HCT116 (cell line): ENCODE results near the gene NAV1. TPM values are rescaled to one million over a fixed set of nuclear protein-coding genes. Genes with fewer than 3 reads are reported as not detected.

ENCODE experiments used
- ATAC-seq: fragments of 200-7000 bp; cut with Tn5 transposase; 2 replicates; pipeline ENCODE4 v1.9.1; 2020; ENCODE audit warnings: mild to moderate bottlenecking, moderate library complexity
- BruUV-seq: library from RNA; stranded (reverse); fragments of 400-500 nt; replicated peaks from 2 replicates; lab custom pipeline; 2021; lab: Mats Ljungman, UMichigan
- CTCF ChIA-PET: fragments of 300-600 bp; sonication (Branson Sonifier 250); formaldehyde crosslinking; loops from one replicate; lab custom pipeline; 2021; ENCODE audit warnings: antibody characterized with exemption; lab: Charles Lee
- POLR2A ChIA-PET: fragments of 300-600, 350-600 bp; sonication (Branson Sonifier 250); formaldehyde crosslinking; loops from one replicate; lab custom pipeline; 2021; ENCODE audit warnings: antibody characterized with exemption; lab: Charles Lee
- RAD21 ChIA-PET, 2 experiments: fragments of 300-600 bp; sonication (Branson Sonifier 250); formaldehyde crosslinking; loops; one replicate each; lab custom pipeline; 2023; ENCODE audit warnings: low total read pairs in 2 of 2; ENCODE audit not compliant: uncharacterized antibody in 2 of 2, unreplicated experiment in 2 of 2, low non-redundant PET in 1 of 2; lab: Charles Lee
- DNase-seq: peaks from one replicate; pipeline ENCODE4 v3.0.0-alpha.2; 2010; ENCODE audit warnings: low read depth, low spot score
- H2AFZ ChIP-seq: fragments of 200-600 bp; shearing (Covaris generic), sonication (generic); 2 replicates; pipeline ENCODE4 v1.6.1; 2017; ENCODE audit warnings: low read depth, mixed run types, mixed read lengths, antibody characterized with exemption, low read length; ENCODE audit not compliant: poor library complexity, severe bottlenecking
- H3K27ac ChIP-seq: 2 replicates; pipeline ENCODE4 v1.5.1; 2012; ENCODE audit warnings: low read depth, low read length
- H3K27me3 ChIP-seq: fragments of 200-600 bp; sonication (generic); 2 replicates; pipeline ENCODE4 v1.6.1; 2016; ENCODE audit warnings: mixed run types, low read length, mixed read lengths; ENCODE audit not compliant: insufficient read depth
- H3K36me3 ChIP-seq, 2 experiments: fragments of 200-500 bp in 1 of 2; fragments of 200-600 bp in 1 of 2; sonication (Bioruptor generic) in 1 of 2; sonication (generic) in 1 of 2; 2 replicates each; pipeline versions ENCODE4 v1.5.1 to v1.6.1; 2014 to 2016; ENCODE audit warnings: low read length in 2 of 2, inconsistent platforms in 1 of 2, mixed read lengths in 1 of 2, mixed run types in 1 of 2; ENCODE audit not compliant: insufficient read depth in 2 of 2, control insufficient read depth in 1 of 2
- H3K4me1 ChIP-seq, 2 experiments: fragments of 200-600 bp in 1 of 2; sonication (generic) in 1 of 2; 2 replicates each; pipeline versions ENCODE4 v1.5.1 to v1.6.1; 2012 to 2017; ENCODE audit warnings: low read length in 2 of 2, inconsistent platforms in 1 of 2, mild to moderate bottlenecking in 1 of 2, mixed read lengths in 1 of 2, mixed run types in 1 of 2, moderate library complexity in 1 of 2; ENCODE audit not compliant: insufficient read depth in 2 of 2, control insufficient read depth in 1 of 2
- H3K4me2 ChIP-seq: fragments of 200-600 bp; sonication (generic); 2 replicates; pipeline ENCODE4 v1.6.1; 2017; ENCODE audit warnings: mixed run types, low read length, mixed read lengths
- H3K4me3 ChIP-seq, 2 experiments: fragments of 200-600 bp in 1 of 2; sonication (generic) in 1 of 2; replicated peaks in 1 of 2; 2 replicates each; pipeline ENCODE4 v1.5.1; 2011 to 2016; ENCODE audit warnings: low read length in 2 of 2, control low read depth in 1 of 2, low read depth in 1 of 2, mild to moderate bottlenecking in 1 of 2, mixed read lengths in 1 of 2, mixed run types in 1 of 2
- H3K79me2 ChIP-seq: fragments of 200-600 bp; sonication (generic); 2 replicates; pipeline ENCODE4 v1.6.1; 2017; ENCODE audit warnings: mild to moderate bottlenecking, mixed run types, low read length, moderate library complexity, mixed read lengths; ENCODE audit not compliant: insufficient read depth
- H3K9ac ChIP-seq: fragments of 200-600 bp; sonication (generic); 2 replicates; pipeline ENCODE4 v1.6.1; 2016; ENCODE audit warnings: low read length, mixed read lengths
- H3K9me2 ChIP-seq: fragments of 200-600 bp; sonication (generic), shearing (Covaris generic); 2 replicates; pipeline ENCODE4 v1.6.1; 2017; ENCODE audit warnings: mixed run types, mild to moderate bottlenecking, moderate library complexity; ENCODE audit not compliant: insufficient read depth
- H3K9me3 ChIP-seq, 2 experiments: fragments of 200-500 bp in 1 of 2; fragments of 200-600 bp in 1 of 2; sonication (Bioruptor generic) in 1 of 2; sonication (generic) in 1 of 2; 2 replicates each; pipeline ENCODE4 v1.6.1; 2014 to 2017; ENCODE audit warnings: low read length in 2 of 2, mixed read lengths in 2 of 2, inconsistent platforms in 1 of 2, low read depth in 1 of 2, mild to moderate bottlenecking in 1 of 2, mixed run types in 1 of 2, moderate library complexity in 1 of 2; ENCODE audit not compliant: control insufficient read depth in 1 of 2, insufficient read depth in 1 of 2
- H4K20me1 ChIP-seq: fragments of 200-600 bp; sonication (generic), shearing (Covaris generic); 2 replicates; pipeline ENCODE4 v1.6.1; 2017; ENCODE audit warnings: mixed run types, mild to moderate bottlenecking, moderate library complexity; ENCODE audit not compliant: insufficient read depth
- CBX3 ChIP-seq: IDR thresholded peaks from 2 replicates; pipeline ENCODE4 v1.6.1; 2012; ENCODE audit warnings: low read depth
- CEBPB ChIP-seq: IDR thresholded peaks from 2 replicates; pipeline ENCODE4 v1.6.1; 2012; ENCODE audit warnings: low read depth
- EGR1 ChIP-seq: IDR thresholded peaks from 2 replicates; pipeline ENCODE4 v1.6.1; 2012; ENCODE audit warnings: low read depth
- EZH2 ChIP-seq: fragments of 200-600 bp; sonication (generic); IDR thresholded peaks from 2 replicates; pipeline ENCODE4 v1.6.1; 2017; ENCODE audit warnings: antibody characterized with exemption, mixed run types
- EZH2phosphoT487 ChIP-seq: fragments of 200-600 bp; IDR thresholded peaks from 2 replicates; pipeline ENCODE4 v1.6.1; 2018; ENCODE audit warnings: antibody characterized with exemption, borderline replicate concordance
- FOSL1 ChIP-seq: IDR thresholded peaks from 2 replicates; pipeline ENCODE4 v1.6.1; 2012; ENCODE audit warnings: low read depth
- POLR2A ChIP-seq: IDR thresholded peaks from 2 replicates; pipeline ENCODE4 v1.7.0; 2011; ENCODE audit warnings: borderline replicate concordance; ENCODE audit not compliant: insufficient read depth, insufficient read length; ENCODE audit errors: extremely low read depth
- POLR2AphosphoS5 ChIP-seq: IDR thresholded peaks from 2 replicates; pipeline ENCODE4 v1.6.1; 2011; ENCODE audit warnings: mild to moderate bottlenecking, low read depth, low read length, moderate library complexity
- RAD21 ChIP-seq: IDR thresholded peaks from 2 replicates; pipeline ENCODE4 v1.6.1; 2012; ENCODE audit warnings: low read depth, mild to moderate bottlenecking
- REST ChIP-seq: IDR thresholded peaks from 2 replicates; pipeline ENCODE4 v1.6.1; 2012; ENCODE audit warnings: low read depth
- SIN3A ChIP-seq: IDR thresholded peaks from 2 replicates; pipeline ENCODE4 v1.6.1; 2012; ENCODE audit warnings: low read depth
- TCF7L2 ChIP-seq: IDR thresholded peaks from 2 replicates; pipeline ENCODE4 v1.7.0; 2011; ENCODE audit warnings: borderline replicate concordance, inconsistent platforms; ENCODE audit not compliant: insufficient read depth, insufficient read length; ENCODE audit errors: extremely low read depth
- YY1 ChIP-seq: IDR thresholded peaks from 2 replicates; pipeline ENCODE4 v1.6.1; 2011; ENCODE audit warnings: low read length, low read depth, moderate library complexity, mild to moderate bottlenecking; ENCODE audit not compliant: insufficient replicate concordance; ENCODE audit errors: extremely low read depth
- ZFX ChIP-seq: fragments of 450-650 bp; IDR thresholded peaks from 2 replicates; pipeline ENCODE4 v1.6.1; 2017
- intact Hi-C: fragments of 100-400 bp; cut with micrococcal nuclease; formaldehyde crosslinking; loops from 2 replicates; pipeline ENCODE4 v1.10.0; 2022
- total RNA-seq: library from RNA; stranded (reverse); gene quantifications from one replicate; pipeline ENCODE4 v1.2.1, GENCODE V29; 2021; ENCODE audit not compliant: unreplicated experiment
- TF ChIP-seq, protein P1 (sequence below): IDR thresholded peaks from 2 replicates; pipeline ENCODE4 v1.6.1; 2011; ENCODE audit warnings: mild to moderate bottlenecking, low read length, moderate library complexity; ENCODE audit not compliant: insufficient replicate concordance; ENCODE audit errors: extremely low read depth
- TF ChIP-seq, protein P2 (sequence below), 3 experiments: fragments of 200-600 bp in 1 of 3; sonication (generic) in 1 of 3; IDR thresholded peaks in 2 of 3; conservative IDR thresholded peaks in 1 of 3; 2 replicates each; pipeline ENCODE4 v1.5.1; 2012 to 2017; ENCODE audit warnings: low read depth in 2 of 3, low read length in 2 of 3, antibody characterized with exemption in 1 of 3, borderline replicate concordance in 1 of 3, control low read depth in 1 of 3, mild to moderate bottlenecking in 1 of 3, mixed read lengths in 1 of 3, mixed run types in 1 of 3, moderate library complexity in 1 of 3; ENCODE audit not compliant: insufficient read depth in 1 of 3
- TF ChIP-seq, protein P3 (sequence below): IDR thresholded peaks from 2 replicates; pipeline ENCODE4 v1.6.1; 2012

Gene NAV1
- total RNA-seq, 1 experiment from 2014 or later = 22.8 TPM

DNA sequence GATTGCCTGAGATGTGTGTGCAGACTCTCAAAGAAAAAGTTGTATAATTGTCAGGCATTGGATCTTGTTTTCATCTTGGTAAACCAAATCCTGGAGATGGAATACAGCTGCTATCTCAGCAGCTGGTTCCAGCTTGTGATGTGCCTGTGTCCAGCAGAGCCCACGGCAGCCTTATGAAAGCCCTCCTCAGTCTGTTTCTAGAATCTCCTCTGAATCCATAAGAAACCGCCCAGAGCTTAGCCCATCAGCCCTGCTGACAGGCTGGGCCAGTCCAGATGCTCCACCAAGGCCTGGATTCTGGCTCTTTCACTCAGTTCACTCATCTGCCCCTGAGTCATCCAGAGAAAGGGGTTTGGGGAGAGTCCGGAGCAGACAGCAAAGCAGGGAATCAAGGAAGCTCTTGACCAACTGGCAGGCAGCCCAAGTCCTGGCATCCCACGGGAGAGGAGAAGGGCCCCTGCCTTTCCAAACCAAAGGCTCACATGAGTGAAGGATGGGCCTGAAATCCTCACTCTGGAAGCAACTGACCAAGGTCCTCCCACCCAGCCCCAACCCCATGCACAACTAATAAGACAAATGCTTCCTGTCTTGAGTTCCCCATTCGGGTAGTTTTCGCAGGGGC, 45.7 kb downstream of the NAV1 start:
- Histone ChIP-seq H3K36me3 (no peaks in the 10 kb centered on the region), H3K27ac (no peak overlapping the region), H3K9ac (no peak overlapping the region), H3K4me1 (no peaks in the 10 kb centered on the region), H2AFZ (no peak overlapping the region), H3K9me2 (no peaks in the 10 kb centered on the region), H3K9me3 (no peaks in the 10 kb centered on the region), H3K4me3 (no peak overlapping the region), H4K20me1 (no peaks in the 10 kb centered on the region), H3K79me2 (no peaks in the 10 kb centered on the region), H3K4me2 (no peak overlapping the region), H3K27me3 (peaks cover 20% of the 10 kb centered on the region)
- ATAC-seq (no peak), DNase-seq (no peak)
- ChIA-PET RAD21 (no interaction called here), CTCF (no interaction called here), POLR2A (no interaction called here)
- intact Hi-C loops = no loop called here
- TF ChIP-seq ZFX (no peak), CBX3 (no peak), EZH2 (no peak), TCF7L2 (no peak), SIN3A (no peak), POLR2AphosphoS5 (no peak), REST (no peak), EZH2phosphoT487 (no peak), FOSL1 (no peak), RAD21 (no peak), EGR1 (no peak), CEBPB (no peak), POLR2A (no peak), YY1 (no peak)
- TF ChIP-seq, protein P1, sequence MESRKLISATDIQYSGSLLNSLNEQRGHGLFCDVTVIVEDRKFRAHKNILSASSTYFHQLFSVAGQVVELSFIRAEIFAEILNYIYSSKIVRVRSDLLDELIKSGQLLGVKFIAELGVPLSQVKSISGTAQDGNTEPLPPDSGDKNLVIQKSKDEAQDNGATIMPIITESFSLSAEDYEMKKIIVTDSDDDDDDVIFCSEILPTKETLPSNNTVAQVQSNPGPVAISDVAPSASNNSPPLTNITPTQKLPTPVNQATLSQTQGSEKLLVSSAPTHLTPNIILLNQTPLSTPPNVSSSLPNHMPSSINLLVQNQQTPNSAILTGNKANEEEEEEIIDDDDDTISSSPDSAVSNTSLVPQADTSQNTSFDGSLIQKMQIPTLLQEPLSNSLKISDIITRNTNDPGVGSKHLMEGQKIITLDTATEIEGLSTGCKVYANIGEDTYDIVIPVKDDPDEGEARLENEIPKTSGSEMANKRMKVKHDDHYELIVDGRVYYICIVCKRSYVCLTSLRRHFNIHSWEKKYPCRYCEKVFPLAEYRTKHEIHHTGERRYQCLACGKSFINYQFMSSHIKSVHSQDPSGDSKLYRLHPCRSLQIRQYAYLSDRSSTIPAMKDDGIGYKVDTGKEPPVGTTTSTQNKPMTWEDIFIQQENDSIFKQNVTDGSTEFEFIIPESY = no peak
- TF ChIP-seq, protein P2, sequence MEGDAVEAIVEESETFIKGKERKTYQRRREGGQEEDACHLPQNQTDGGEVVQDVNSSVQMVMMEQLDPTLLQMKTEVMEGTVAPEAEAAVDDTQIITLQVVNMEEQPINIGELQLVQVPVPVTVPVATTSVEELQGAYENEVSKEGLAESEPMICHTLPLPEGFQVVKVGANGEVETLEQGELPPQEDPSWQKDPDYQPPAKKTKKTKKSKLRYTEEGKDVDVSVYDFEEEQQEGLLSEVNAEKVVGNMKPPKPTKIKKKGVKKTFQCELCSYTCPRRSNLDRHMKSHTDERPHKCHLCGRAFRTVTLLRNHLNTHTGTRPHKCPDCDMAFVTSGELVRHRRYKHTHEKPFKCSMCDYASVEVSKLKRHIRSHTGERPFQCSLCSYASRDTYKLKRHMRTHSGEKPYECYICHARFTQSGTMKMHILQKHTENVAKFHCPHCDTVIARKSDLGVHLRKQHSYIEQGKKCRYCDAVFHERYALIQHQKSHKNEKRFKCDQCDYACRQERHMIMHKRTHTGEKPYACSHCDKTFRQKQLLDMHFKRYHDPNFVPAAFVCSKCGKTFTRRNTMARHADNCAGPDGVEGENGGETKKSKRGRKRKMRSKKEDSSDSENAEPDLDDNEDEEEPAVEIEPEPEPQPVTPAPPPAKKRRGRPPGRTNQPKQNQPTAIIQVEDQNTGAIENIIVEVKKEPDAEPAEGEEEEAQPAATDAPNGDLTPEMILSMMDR (IDR thresholded peaks at IDR 0.05 in 2 of 3, conservative IDR thresholded peaks at IDR 0.05 in 1 of 3; ENCODE audit: borderline replicate concordance in 1 of 3, insufficient read depth in 1 of 3, low read depth in 2 of 3, low read length in 2 of 3) = no peak
- TF ChIP-seq, protein P3, sequence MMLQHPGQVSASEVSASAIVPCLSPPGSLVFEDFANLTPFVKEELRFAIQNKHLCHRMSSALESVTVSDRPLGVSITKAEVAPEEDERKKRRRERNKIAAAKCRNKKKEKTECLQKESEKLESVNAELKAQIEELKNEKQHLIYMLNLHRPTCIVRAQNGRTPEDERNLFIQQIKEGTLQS = no peak
- BruUV-seq = no TSS peak
